Left colon (tissue), 2 donors: ENCODE data around the gene SRCIN1. TPM values are rescaled to one million over a fixed set of nuclear protein-coding genes. Genes with fewer than 3 reads are reported as not detected.

Experiments used
- ATAC-seq: fragments of 200-7000 bp; cut with Tn5 transposase; one replicate; pipeline ENCODE4 v1.9.1; 2020; ENCODE audit warnings: mild to moderate bottlenecking, moderate library complexity
- DNase-seq, 2 donors: peaks; one replicate each; pipeline ENCODE4 v3.0.0-alpha.2; 2020
- intact Hi-C, 2 donors: fragments of 100-400 bp; cut with DNase I in 1 of 2; cut with micrococcal nuclease in 1 of 2; formaldehyde crosslinking; loops; one replicate each; pipeline versions ENCODE4 v1.11.2 to v1.14.0; 2022; cut with DNase I, micrococcal nuclease
- total RNA-seq, 2 donors: library from RNA; stranded (reverse); fragmentation: NEBNext Ultra II Directional; extraction: Animal tissue kit (Norgen Biotek cat#: 25700); gene quantifications; one replicate each; pipeline ENCODE4 v1.2.1, GENCODE V29; 2021
- donor health status: DM: no; HTN: no; CAD: no.
- donor health status: DM: yes; HTN: yes; CAD: no.

SRCIN1 gene
- total RNA-seq, 2 donors from 2014 or later: 3.1 TPM

DNA sequence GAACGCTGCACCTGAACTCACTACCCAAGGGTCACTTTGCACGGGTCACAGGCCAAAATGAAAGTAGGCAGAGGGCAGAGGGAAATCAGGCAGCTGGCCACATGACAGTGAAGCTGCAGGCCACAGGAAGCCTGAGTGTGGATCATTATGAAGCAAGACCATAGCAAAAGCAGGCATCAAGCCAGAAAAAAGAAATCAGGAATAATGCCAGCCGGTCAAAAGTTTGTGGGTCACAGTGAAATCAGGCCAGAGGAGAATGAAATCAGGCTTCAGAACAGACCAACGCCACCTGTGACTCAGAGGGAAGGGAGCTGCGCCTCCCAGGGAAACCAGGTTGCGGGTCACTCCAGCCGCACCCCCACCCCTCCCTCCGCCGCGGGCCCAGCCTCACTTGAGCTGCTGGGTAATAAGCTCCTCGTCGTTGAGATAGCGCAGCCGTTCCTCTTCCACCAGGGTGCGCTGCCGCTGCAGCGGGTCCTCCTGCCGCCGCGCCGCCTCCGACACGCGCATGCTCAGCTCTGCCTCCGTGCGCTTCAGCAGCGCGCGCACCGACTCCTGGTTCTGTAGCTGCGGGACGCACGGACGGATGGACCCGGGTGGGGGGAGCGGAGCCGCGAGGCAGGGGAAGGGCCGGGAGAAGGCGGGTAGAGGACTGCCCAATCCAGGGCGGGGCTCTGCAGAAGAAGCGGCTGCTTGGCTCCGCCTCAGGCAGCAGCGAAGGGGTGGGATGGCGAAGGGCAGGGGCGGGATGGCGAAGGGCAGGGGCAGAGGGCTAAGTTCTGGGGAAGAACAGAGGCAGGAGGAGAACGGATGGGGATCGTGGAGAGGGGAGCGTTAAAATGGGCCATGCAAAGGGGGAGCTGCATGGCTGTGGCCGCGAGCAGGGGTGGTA is 47.7 kb downstream of the SRCIN1 start:
- DNase-seq: peak; percentile 89 to 93
- intact Hi-C loops: loop anchor here in 1 of 2 donors (5.0 kb wide), 1 partner anchor 109 kb away; no protein-coding TSS in a partner anchor
- ATAC-seq: peak; percentile 90

- intact Hi-C loops: loop anchor here in 1 of 2 donors (5.0 kb wide), 1 partner anchor 110 kb away; no protein-coding TSS in a partner anchor
- DNase-seq: no peak
- ATAC-seq: no peak
Measured at GRCh38 chr17:38557396-38557795, 48.4 kb downstream of the SRCIN1 start.

DNA sequence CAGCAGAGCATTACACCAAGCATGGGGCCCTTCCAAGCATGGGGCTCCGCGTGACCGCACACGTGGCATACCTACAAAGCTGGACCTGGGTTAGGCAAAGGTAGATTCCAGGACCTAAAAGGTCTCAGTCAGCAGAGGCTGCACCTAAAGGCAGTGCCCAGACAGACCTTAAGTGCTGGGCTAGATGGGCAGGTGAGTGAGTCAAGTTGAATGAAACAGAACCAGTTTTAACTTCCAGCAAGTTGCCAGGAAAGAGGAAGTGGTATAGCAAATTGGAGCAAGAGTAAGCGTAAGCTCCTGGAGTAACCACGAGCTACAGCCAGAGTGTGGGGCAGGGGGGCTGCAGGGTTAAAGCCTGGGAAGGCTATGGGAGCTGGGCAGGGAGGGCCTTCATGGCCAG is 49.5 kb downstream of the SRCIN1 start:
- intact Hi-C loops: loop anchor here in 1 of 2 donors (5.0 kb wide), 1 partner anchor 111 kb away; no protein-coding TSS in a partner anchor
- DNase-seq: no peak
- ATAC-seq: no peak

- intact Hi-C loops: loop anchor here in 1 of 2 donors (5.0 kb wide), 1 partner anchor 113 kb away; no protein-coding TSS in a partner anchor
- DNase-seq (no peak), ATAC-seq (no peak)
Measured at GRCh38 chr17:38554430-38555350, 51.1 kb downstream of the SRCIN1 start.

DNA sequence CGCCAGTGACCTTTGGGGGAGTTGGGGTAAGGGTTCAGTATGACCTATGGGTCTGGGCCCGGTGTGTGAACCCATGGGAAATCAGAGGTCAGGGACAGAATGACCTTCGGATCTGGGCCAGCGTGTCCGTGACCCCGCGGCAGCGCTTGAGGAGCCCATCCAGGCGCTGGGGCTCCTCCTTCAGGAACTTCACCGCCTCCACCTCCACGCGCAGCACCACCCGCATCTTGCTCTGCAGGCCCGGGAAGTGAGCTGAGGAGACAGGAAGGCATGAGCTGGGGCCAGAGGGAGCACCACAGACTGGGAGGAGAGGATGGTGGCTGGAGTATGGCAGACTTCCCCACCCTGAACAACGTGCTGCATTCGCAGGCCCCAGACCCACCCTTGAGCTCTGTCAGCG is 53.4 kb downstream of the SRCIN1 start:
- no peak for ATAC-seq
- intact Hi-C loops: no loop called here

GRCh38 chr17:38551121-38551520 is 54.6 kb downstream of the SRCIN1 start:
- no peak for DNase-seq
- intact Hi-C loops: no loop called here
- ATAC-seq: no peak

More for the DNA sequence above, 53.4 kb downstream of the SRCIN1 start:
- no peak for DNase-seq

- intact Hi-C loops: no loop called here
- DNase-seq: no peak
- no peak for ATAC-seq
Measured at GRCh38 chr17:38550661-38551060, 55.1 kb downstream of the SRCIN1 start.

GRCh38 chr17:38549285-38549684 is 56.5 kb downstream of the SRCIN1 start:
- intact Hi-C loops: no loop called here
- no peak for ATAC-seq

DNA sequence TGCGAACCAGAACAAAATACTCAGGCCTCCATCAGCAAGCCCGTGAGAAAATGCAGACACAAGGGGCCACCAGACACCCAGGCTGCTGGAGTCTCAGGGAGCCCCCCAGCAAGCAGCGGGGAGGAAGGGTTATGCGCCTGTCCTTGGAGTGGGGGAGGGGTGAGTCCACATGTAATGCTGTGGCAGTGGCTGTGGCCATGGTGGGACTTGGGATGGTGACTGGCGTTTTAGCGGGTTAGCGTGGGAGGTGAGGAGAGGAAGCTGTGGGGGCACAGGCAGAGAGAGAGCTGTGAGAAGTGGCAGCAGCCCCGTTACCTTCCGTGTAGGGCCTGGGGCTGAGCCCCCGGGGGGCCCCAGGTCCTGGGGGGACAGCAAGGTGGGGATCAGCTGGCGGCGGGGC is 58.3 kb downstream of the SRCIN1 start:
- DNase-seq (no peak), ATAC-seq (no peak)
- intact Hi-C loops: no loop called here

More at GRCh38 chr17:38549285-38549684, 56.5 kb downstream of the SRCIN1 start:
- DNase-seq: no peak

- no peak for DNase-seq
- ATAC-seq: no peak
- intact Hi-C loops: no loop called here
Measured at GRCh38 chr17:38546396-38546795, 59.4 kb downstream of the SRCIN1 start.

- intact Hi-C loops: no loop called here
- ATAC-seq (no peak), DNase-seq (no peak)
Measured at GRCh38 chr17:38545531-38546225, 60.1 kb downstream of the SRCIN1 start.

- ATAC-seq (no peak), DNase-seq (no peak)
- intact Hi-C loops: no loop called here
Measured at GRCh38 chr17:38544839-38545209, 60.9 kb downstream of the SRCIN1 start.

GRCh38 chr17:38544175-38544838 is 61.4 kb downstream of the SRCIN1 start:
- DNase-seq (no peak), ATAC-seq (no peak)
- intact Hi-C loops: no loop called here

DNA sequence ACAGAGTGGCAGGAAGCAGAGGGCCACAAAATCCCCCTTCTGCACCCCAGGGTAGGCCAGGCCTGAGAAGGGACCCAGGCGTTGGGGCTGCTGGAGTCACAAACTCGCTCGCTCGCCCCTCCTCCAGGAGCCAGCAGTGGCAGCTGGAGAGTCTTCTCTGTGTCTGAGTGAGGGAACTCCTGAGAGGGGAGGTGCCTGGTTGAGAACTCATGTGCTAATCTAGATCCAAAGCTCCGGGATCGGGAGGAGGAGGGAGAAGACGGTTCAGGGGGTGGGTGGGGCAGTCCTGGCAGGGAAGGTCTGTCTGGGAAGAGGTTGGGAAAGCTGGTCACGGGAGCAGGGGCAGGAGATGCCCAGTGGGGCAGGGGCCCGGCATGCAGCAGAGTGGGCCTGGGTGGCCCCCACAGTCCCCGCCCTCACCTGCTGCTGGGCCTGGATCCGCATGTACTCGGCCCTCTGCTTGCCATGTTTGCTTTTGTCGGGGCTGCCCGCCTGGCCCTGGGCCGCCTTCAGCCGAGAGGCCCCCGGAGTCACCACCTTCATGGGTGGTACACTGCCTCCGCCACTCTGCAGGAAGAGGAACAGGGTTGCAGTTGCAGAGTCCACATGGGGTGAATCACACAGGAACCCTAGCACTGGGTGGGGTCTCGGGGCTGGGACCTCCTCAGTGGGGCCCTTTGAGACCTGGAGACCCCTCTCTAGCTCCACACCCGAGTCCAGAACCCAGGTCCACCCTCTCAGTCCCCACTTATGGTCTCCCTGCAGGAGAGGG is 62.2 kb downstream of the SRCIN1 start:
- ATAC-seq: no peak
- no peak for DNase-seq
- intact Hi-C loops: no loop called here

GRCh38 chr17:38542286-38542685 is 63.5 kb downstream of the SRCIN1 start:
- no peak for DNase-seq
- intact Hi-C loops: no loop called here
- no peak for ATAC-seq

GRCh38 chr17:38541281-38541680 is 64.5 kb downstream of the SRCIN1 start:
- intact Hi-C loops: no loop called here
- DNase-seq (no peak), ATAC-seq (no peak)

GRCh38 chr17:38540514-38541045 is 65.2 kb downstream of the SRCIN1 start:
- intact Hi-C loops: no loop called here
- no peak for ATAC-seq
- no peak for DNase-seq
